Measurements from ENCODE around the gene ACOT11. TPM values are rescaled to one million over a fixed set of nuclear protein-coding genes. Genes with fewer than 3 reads are reported as not detected.

ACOT11 gene
- total RNA-seq, 1 donor from 2014 or later: 0.86 TPM

GRCh38 chr1:54557671-54558355 lies 9.8 kb downstream of the ACOT11 start:
- TF ChIP-seq CTCF (conservative IDR thresholded peaks at IDR 0.05; ENCODE audit: low read depth, low read length): no peak
- DNase-seq (ENCODE audit: low read depth): no peak
- no peak overlapping the region for H3K4me3 ChIP-seq (ENCODE audit: low read depth, low read length)

- DNase-seq (ENCODE audit: low read depth): no peak
- H3K4me3 ChIP-seq (ENCODE audit: low read depth, low read length): no peak overlapping the region
- TF ChIP-seq CTCF (conservative IDR thresholded peaks at IDR 0.05; ENCODE audit: low read depth, low read length): no peak
Observed at GRCh38 chr1:54558434-54559030, 10.5 kb downstream of the ACOT11 start.

GRCh38 chr1:54559111-54559548 lies 11.1 kb downstream of the ACOT11 start:
- DNase-seq (ENCODE audit: low read depth): no peak
- TF ChIP-seq CTCF (conservative IDR thresholded peaks at IDR 0.05; ENCODE audit: low read depth, low read length): no peak
- H3K4me3 ChIP-seq (ENCODE audit: low read depth, low read length): no peak overlapping the region

GRCh38 chr1:54559771-54560231 lies 11.8 kb downstream of the ACOT11 start:
- H3K4me3 ChIP-seq (ENCODE audit: low read depth, low read length): no peak overlapping the region
- no peak for DNase-seq (ENCODE audit: low read depth)
- no peak for TF ChIP-seq CTCF (conservative IDR thresholded peaks at IDR 0.05; ENCODE audit: low read depth, low read length)

- TF ChIP-seq CTCF (conservative IDR thresholded peaks at IDR 0.05; ENCODE audit: low read depth, low read length): no peak
- DNase-seq (ENCODE audit: low read depth): no peak
- no peak overlapping the region for H3K4me3 ChIP-seq (ENCODE audit: low read depth, low read length)
Observed at GRCh38 chr1:54564312-54565112, 16.5 kb downstream of the ACOT11 start.

GRCh38 chr1:54565113-54565501 lies 17.1 kb downstream of the ACOT11 start:
- no peak for DNase-seq (ENCODE audit: low read depth)
- TF ChIP-seq CTCF (conservative IDR thresholded peaks at IDR 0.05; ENCODE audit: low read depth, low read length): no peak
- no peak overlapping the region for H3K4me3 ChIP-seq (ENCODE audit: low read depth, low read length)
